IPS-18c (cell line): ENCODE results near the gene C1QL1.
A peak's percentile ranks its signal among the peaks of the same experiment; 100 is the strongest.

Source experiments
- H3K4me3 ChIP-seq: 2 replicates; pipeline ENCODE4 v1.7.0; 2013; ENCODE audit warnings: low read depth, mild to moderate bottlenecking, low read length, moderate library complexity; ENCODE audit not compliant: insufficient read depth
- H3K9me3 ChIP-seq: one replicate; pipeline ENCODE4 v1.6.1; 2013; ENCODE audit warnings: mild to moderate bottlenecking, low read length, moderate library complexity; ENCODE audit not compliant: control insufficient read depth, insufficient read depth

The C1QL1 gene

GRCh38 chr17:44995436-44996001, 27.4 kb upstream of the C1QL1 start:
- no peak overlapping the region for H3K4me3 ChIP-seq
- H3K9me3 ChIP-seq = no peaks in the 10 kb centered on the region

- Histone ChIP-seq H3K4me3 (no peak overlapping the region), H3K9me3 (no peaks in the 10 kb centered on the region)
Observed at GRCh38 chr17:44992242-44992939, 24.3 kb upstream of the C1QL1 start.

- Histone ChIP-seq H3K4me3 (no peak overlapping the region), H3K9me3 (no peaks in the 10 kb centered on the region)
Observed at GRCh38 chr17:44990994-44991393, 22.9 kb upstream of the C1QL1 start.

GRCh38 chr17:44989552-44990138, 21.5 kb upstream of the C1QL1 start:
- H3K9me3 ChIP-seq = no peaks in the 10 kb centered on the region
- H3K4me3 ChIP-seq = no peak overlapping the region

GRCh38 chr17:44988044-44988942, 20.2 kb upstream of the C1QL1 start:
- H3K4me3 ChIP-seq = peak overlapping the region; percentile 44; the same call in 1 of the 2 replicates
- H3K9me3 ChIP-seq = no peaks in the 10 kb centered on the region

- no peaks in the 10 kb centered on the region for H3K9me3 ChIP-seq
- H3K4me3 ChIP-seq = no peak overlapping the region
Observed at GRCh38 chr17:44983563-44983962, 15.5 kb upstream of the C1QL1 start.

- Histone ChIP-seq H3K4me3 (no peak overlapping the region), H3K9me3 (no peaks in the 10 kb centered on the region)
Observed at GRCh38 chr17:44982113-44982702, 14.1 kb upstream of the C1QL1 start.

GRCh38 chr17:44981221-44981968, 13.3 kb upstream of the C1QL1 start:
- H3K4me3 ChIP-seq = no peak overlapping the region
- no peaks in the 10 kb centered on the region for H3K9me3 ChIP-seq

GRCh38 chr17:44979426-44979995, 11.4 kb upstream of the C1QL1 start:
- H3K4me3 ChIP-seq = no peak overlapping the region

GRCh38 chr17:44978807-44979206, 10.7 kb upstream of the C1QL1 start:
- no peaks in the 10 kb centered on the region for H3K9me3 ChIP-seq
- H3K4me3 ChIP-seq = no peak overlapping the region

More at GRCh38 chr17:44979426-44979995, 11.4 kb upstream of the C1QL1 start:
- no peaks in the 10 kb centered on the region for H3K9me3 ChIP-seq

- Histone ChIP-seq H3K9me3 (no peaks in the 10 kb centered on the region), H3K4me3 (no peak overlapping the region; the same call in 1 of the 2 replicates)
Observed at GRCh38 chr17:44977814-44978550, 9.9 kb upstream of the C1QL1 start.

GRCh38 chr17:44977065-44977464, 9.0 kb upstream of the C1QL1 start:
- H3K9me3 ChIP-seq = no peaks in the 10 kb centered on the region
- no peak overlapping the region for H3K4me3 ChIP-seq

GRCh38 chr17:44976206-44976605, 8.1 kb upstream of the C1QL1 start:
- Histone ChIP-seq H3K4me3 (no peak overlapping the region), H3K9me3 (no peaks in the 10 kb centered on the region)

GRCh38 chr17:44972953-44973352, 4.8 kb upstream of the C1QL1 start:
- Histone ChIP-seq H3K4me3 (no peak overlapping the region; the same call in 1 of the 2 replicates), H3K9me3 (no peaks in the 10 kb centered on the region)

- Histone ChIP-seq H3K9me3 (peaks cover 4% of the 10 kb centered on the region), H3K4me3 (peak overlapping the region; percentile 46)
Observed at GRCh38 chr17:44971776-44972483, 3.8 kb upstream of the C1QL1 start.
